ENCODE data around the gene GPR137.

GPR137 gene

GRCh38 chr11:64317325-64317960, 31.8 kb downstream of the GPR137 start, which contains the start of gene TRMT112 (continued):
- TF ChIP-seq ZNF518A (tag by site-specific recombination; conservative IDR thresholded peaks at IDR 0.05; ENCODE audit: low read depth) (peak; percentile 87), ZBTB26 (tag by site-specific recombination; optimal IDR thresholded peaks at IDR 0.05) (peak; percentile 46), ZFHX2 (tag by site-specific recombination; conservative IDR thresholded peaks at IDR 0.05) (peak; percentile 28), ZNF571 (tag by site-specific recombination; IDR thresholded peaks at IDR 0.05) (no peak), ZNF155 (tag by site-specific recombination; IDR thresholded peaks at IDR 0.05) (no peak), MYNN (tag by site-specific recombination; IDR thresholded peaks at IDR 0.05; ENCODE audit: borderline replicate concordance) (no peak), TRIM28 (IDR thresholded peaks at IDR 0.05; ENCODE audit: borderline replicate concordance, low read length) (peak; percentile 37; the same call in 1 of the 2 replicates), ZEB2 (tag by site-specific recombination; IDR thresholded peaks at IDR 0.05) (peak; percentile 65), ZNF394 (tag by site-specific recombination; IDR thresholded peaks at IDR 0.05; ENCODE audit: borderline replicate concordance) (peak; percentile 82; the same call in 1 of the 2 replicates), SP7 (tag by site-specific recombination; IDR thresholded peaks at IDR 0.05) (0 out of 2 replicates have a peak, but pooled peaks have one; percentile 46), KLF7 (tag by site-specific recombination; IDR thresholded peaks at IDR 0.05; ENCODE audit: borderline replicate concordance) (peak; percentile 32; the same call in 1 of the 2 replicates), ZNF626 (tag by site-specific recombination; IDR thresholded peaks at IDR 0.05) (no peak), ZNF623 (tag by site-specific recombination; IDR thresholded peaks at IDR 0.05) (no peak), ZNF580 (tag by site-specific recombination; IDR thresholded peaks at IDR 0.05) (peak; percentile 97), BCL11B (tag by site-specific recombination; IDR thresholded peaks at IDR 0.05; ENCODE audit: low read depth) (no peak), ZNF561 (tag by site-specific recombination; IDR thresholded peaks at IDR 0.05; ENCODE audit: borderline replicate concordance) (peak; percentile 43; the same call in 1 of the 2 replicates), GFI1B (tag by site-specific recombination; IDR thresholded peaks at IDR 0.05) (no peak), GLIS2 (tag by site-specific recombination; IDR thresholded peaks at IDR 0.05) (peak; percentile 50; the same call in 1 of the 2 replicates), PRDM10 (tag by site-specific recombination; IDR thresholded peaks at IDR 0.05) (0 out of 2 replicates have a peak, but pooled peaks have one; percentile 57), ZNF423 (tag by site-specific recombination; IDR thresholded peaks at IDR 0.05) (no peak), SP2 (tag by site-specific recombination; IDR thresholded peaks at IDR 0.05) (peak; percentile 87), KLF16 (tag by site-specific recombination; IDR thresholded peaks at IDR 0.05) (peak; percentile 65; the same call in 1 of the 2 replicates), ZNF112 (tag by site-specific recombination; IDR thresholded peaks at IDR 0.05) (no peak), ZNF16 (tag by site-specific recombination; IDR thresholded peaks at IDR 0.05; ENCODE audit: low read depth) (no peak)
- TF ChIP-seq, protein P1, sequence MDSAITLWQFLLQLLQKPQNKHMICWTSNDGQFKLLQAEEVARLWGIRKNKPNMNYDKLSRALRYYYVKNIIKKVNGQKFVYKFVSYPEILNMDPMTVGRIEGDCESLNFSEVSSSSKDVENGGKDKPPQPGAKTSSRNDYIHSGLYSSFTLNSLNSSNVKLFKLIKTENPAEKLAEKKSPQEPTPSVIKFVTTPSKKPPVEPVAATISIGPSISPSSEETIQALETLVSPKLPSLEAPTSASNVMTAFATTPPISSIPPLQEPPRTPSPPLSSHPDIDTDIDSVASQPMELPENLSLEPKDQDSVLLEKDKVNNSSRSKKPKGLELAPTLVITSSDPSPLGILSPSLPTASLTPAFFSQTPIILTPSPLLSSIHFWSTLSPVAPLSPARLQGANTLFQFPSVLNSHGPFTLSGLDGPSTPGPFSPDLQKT (IDR thresholded peaks at IDR 0.05; ENCODE audit: borderline replicate concordance, low read depth, low read length): peak; percentile 95
- TF ChIP-seq, protein P2, sequence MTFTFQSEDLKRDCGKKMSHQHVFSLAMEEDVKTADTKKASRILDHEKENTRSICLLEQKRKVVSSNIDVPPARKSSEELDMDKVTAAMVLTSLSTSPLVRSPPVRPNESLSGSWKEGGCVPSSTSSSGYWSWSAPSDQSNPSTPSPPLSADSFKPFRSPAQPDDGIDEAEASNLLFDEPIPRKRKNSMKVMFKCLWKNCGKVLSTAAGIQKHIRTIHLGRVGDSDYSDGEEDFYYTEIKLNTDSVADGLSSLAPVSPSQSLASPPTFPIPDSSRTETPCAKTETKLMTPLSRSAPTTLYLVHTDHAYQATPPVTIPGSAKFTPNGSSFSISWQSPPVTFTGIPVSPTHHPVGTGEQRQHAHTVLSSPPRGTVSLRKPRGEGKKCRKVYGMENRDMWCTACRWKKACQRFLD (tag by site-specific recombination; IDR thresholded peaks at IDR 0.05): no peak
